HG02623 (cell line): ENCODE data around the gene SMYD3.
A peak's percentile ranks its signal among the peaks of the same experiment; 100 is the strongest.
"Not testable (repeated sequence)": the region's sequence is repeated elsewhere in the genome, so short reads cannot be mapped to it uniquely, and the experiment has no call there.

Experiments used
- ATAC-seq: cut with Tn5 transposase; IDR thresholded peaks from one replicate; pipeline ENCODE4 v1.9.1; 2021; ENCODE audit warnings: moderate library complexity; ENCODE audit not compliant: unreplicated experiment

SMYD3 gene

DNA sequence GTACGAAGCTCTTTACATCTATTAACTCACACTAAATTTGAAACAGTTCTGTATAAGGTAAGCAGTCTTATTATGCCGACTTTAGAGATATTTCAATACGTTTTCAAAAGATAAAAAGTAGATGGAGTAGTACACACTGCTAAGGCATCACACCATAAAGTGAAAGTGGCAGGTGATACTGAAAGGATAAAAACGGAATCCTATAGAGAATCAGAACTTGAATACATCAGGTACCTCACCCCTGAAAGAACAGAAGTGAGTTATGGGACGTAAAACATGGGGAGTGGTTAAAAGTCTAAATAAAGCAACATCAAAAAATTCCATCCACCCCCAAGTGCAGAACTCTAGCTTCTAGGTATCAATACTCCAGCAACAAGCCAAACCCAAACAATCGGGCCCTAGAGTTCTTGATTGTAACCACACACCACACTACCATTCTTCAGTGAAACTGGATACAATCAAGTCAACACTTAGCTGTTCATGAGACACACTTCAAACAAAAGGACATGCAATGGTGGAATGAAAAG is 142.6 kb downstream of the SMYD3 start:
- ATAC-seq = peak; percentile 66

DNA sequence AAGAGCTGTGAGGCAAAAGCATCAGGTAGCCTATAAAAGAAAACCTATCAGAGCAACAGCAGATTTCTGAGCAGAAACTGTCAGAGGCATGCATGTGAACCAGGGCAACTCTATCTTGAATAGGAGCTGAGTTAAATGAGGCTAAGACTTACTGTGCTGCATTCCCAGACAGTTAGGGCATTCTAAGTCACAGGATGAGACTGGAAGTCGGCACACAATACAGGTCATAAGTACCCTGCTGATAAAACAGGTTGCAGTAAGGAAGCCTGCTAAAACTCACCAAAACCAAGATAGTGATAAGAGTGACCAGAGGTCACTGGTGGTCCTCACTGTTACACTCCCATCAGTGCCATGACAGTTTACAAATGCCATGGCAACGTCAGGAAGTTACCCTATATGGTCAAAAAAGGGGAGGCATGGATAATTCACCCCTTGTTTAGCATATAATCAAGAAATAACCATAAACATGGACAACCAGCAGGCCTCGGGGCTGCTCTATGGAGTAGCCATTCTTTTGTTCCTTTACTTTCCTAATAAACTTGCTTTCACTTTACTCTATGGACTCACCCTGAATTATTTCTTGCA is 150.0 kb downstream of the SMYD3 start:
- ATAC-seq = not testable (repeated sequence)

DNA sequence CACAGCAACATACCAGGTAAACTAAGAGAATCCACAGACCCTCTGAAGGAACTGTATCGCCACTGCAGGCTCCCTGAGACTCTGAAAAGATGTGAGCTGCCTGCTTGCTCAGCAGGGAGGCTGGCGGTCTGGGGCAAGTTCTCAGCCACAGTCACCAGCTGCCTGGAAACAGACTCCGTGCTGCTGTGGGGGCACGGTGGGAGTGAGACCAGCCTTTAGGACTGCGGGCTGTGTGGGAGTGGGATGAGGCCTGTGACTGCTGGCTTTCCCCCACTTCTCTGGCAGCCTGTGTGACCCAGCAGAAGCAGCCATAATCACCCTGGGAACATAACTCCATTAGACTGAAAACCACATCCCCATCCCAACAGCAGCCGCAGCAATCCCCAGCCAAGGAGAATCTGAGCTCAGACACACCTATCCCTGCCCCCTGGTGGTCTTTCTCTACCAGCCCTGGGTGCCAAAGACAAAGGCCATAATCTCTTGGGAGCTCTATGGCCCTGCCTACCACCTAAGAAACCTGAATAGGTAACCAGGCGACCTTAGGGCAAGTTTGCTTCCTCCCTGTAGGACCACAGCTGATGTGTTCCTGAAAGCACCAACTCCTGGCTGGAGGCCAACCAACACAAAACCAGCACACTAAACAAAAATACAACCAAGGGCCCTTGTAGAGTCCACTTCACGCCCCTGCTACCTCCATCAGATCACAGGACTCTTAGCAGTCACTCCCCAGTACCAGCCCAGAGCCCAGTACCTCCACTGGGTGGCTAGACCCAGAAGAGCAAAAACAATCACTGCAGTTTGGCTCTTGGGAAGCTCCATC is 151.5 kb downstream of the SMYD3 start:
- ATAC-seq = no peak

- no peak for ATAC-seq
Measured at GRCh38 chr1:246351721-246352120, 155.4 kb downstream of the SMYD3 start.

DNA sequence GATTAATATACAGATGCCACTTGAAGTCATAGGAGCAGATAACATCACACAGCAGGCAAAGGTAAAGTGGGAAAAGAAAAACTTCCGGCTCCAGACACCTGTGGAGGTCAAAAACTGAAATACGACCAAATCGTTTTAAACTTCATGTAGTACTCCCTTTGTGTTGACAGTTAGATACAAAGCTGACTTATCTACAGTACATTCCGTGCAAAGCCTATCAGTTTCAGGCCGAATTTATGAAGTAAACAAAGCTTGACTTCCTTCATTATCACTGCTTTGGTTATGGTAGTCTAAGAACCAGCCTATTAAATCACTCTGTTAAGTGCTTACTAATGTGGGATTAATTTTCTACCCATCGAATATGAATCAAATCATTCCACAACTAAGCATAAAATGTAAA is 156.3 kb downstream of the SMYD3 start:
- ATAC-seq = no peak

- no peak for ATAC-seq
Measured at GRCh38 chr1:246343937-246344336, 163.1 kb downstream of the SMYD3 start.

GRCh38 chr1:246343251-246343650 is 163.8 kb downstream of the SMYD3 start:
- no peak for ATAC-seq

- ATAC-seq = no peak
Measured at GRCh38 chr1:246338546-246338945, 168.5 kb downstream of the SMYD3 start.

DNA sequence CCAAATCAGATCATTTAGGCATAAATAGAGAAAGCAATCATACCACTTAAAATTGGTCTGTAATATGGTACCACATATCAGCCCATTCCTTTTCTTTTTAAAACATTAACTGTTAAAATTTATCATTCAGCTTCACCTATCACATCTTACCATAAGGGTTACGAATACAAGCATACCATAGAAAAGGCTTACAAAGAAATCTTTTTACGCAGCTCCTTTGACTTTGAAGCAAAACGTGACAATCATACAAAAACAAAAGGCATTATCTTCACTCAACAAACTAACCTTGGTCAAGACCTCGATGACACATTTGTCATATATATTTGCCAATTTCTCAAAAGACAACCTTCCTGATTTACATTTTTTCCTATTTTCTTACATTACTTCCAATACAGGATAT is 169.0 kb downstream of the SMYD3 start:
- no peak for ATAC-seq

DNA sequence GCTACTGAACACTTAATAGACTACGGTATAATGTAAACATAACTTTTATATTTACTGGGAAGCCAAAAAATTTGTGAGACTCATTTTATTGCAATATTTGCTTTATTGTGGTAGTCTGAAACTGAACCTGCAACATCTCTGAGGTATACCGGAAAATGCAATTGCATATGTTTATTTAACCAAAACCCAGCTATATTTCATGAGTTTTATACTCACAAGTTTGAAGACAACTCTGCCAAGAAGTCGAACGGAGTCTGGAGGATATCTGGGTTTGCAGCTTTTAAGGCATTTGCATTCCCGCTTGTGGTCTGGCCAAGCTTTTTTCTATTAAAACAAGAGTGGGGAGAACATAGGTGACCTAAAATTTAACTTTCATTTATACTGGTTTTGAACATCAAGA is 171.9 kb downstream of the SMYD3 start:
- ATAC-seq = no peak

- no peak for ATAC-seq
Measured at GRCh38 chr1:246333855-246334254, 173.2 kb downstream of the SMYD3 start.

DNA sequence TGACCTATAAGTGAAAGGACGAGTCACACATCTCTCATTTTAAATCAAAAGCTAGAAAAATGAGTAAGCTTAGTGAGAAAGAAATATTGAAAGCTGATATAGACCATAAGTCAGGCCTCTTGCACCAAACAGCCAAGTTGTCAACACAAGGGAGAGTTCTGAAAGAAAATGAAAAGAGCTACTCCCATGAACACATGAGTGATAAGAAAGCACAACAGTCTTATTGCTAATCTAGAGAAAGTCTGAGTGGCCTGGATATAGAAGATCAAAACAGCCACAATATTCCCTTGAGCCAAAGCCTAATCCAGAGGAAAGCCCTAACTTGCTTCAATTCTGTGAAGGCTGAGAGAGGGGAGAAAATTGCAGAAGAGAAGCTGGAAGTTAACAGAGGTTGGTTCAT is 175.0 kb downstream of the SMYD3 start:
- no peak for ATAC-seq

DNA sequence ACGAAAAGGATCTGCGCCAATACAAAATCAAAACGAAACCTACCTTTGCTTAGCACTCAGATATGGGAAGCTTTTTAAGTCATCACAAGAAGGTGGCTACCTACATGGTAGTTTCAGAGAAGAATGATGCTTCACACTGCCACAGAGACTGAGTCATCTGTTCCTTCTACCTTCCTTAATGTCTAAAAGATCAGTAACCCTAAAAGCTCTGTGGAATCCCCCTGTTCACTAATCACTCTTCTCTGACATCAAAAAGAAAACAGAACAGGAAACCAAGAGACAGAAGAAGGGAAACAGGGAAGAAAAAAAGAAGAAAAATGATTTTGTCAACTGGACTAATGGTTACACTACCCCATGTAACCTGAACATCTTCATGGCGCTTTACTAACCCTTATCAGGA is 177.2 kb downstream of the SMYD3 start:
- peak; percentile 99 for ATAC-seq

DNA sequence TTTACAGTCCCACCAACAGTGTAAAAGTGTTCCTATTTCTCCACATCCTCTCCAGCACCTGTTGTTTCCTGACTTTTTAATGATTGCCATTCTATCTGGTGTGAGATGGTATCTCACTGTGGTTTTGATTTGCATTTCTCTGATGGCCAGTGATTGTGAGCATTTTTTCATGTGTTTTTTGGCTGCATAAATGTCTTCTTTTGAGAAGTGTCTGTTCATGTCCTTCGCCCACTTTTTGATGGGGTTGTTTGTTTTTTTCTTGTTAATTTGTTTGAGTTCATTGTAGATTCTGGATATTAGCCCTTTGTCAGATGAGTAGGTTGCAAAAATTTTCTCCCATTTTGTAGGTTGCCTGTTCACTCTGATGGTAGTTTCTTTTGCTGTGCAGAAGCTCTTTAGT is 177.8 kb downstream of the SMYD3 start:
- ATAC-seq = not testable (repeated sequence)

- no peak for ATAC-seq
Measured at GRCh38 chr1:246324711-246325110, 182.4 kb downstream of the SMYD3 start.

- not testable (repeated sequence) for ATAC-seq
Measured at GRCh38 chr1:246324033-246324432, 183.0 kb downstream of the SMYD3 start.

GRCh38 chr1:246320286-246320685 is 186.8 kb downstream of the SMYD3 start:
- no peak for ATAC-seq

GRCh38 chr1:246319083-246319714 is 187.9 kb downstream of the SMYD3 start:
- no peak for ATAC-seq

- no peak for ATAC-seq
Measured at GRCh38 chr1:246318622-246319021, 188.5 kb downstream of the SMYD3 start.

DNA sequence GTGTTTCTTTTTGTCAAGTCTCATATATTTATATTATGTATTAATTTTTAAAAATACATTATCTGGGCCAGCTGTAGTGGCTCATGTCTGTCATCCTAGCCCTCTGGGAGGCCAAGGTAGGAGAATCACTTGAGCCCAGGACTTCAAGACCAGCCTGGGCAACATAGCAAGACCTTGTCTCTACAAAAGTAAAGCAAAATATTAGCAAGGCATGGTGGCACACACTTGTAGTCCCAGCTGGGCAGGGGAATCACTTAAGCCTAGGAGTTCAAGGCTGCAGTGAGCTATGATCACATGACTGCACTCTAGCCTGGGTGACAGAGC is 189.1 kb downstream of the SMYD3 start:
- no peak for ATAC-seq

- no peak for ATAC-seq
Measured at GRCh38 chr1:246317332-246318035, 189.6 kb downstream of the SMYD3 start.
